ENCODE data around the gene LCP2.

Gene LCP2

GRCh38 chr5:170206958-170207357 is 90.6 kb downstream of the LCP2 start:
- no peak for ATAC-seq (ENCODE audit: insufficient read depth, low read depth)
- TF ChIP-seq EZH2 (IDR thresholded peaks at IDR 0.05; ENCODE audit: borderline replicate concordance, low read depth, low read length, severe bottlenecking) = no peak
- H3K27ac ChIP-seq (ENCODE audit: low read length) = no peak overlapping the region

GRCh38 chr5:170206216-170206615 is 91.4 kb downstream of the LCP2 start:
- TF ChIP-seq EZH2 (IDR thresholded peaks at IDR 0.05; ENCODE audit: borderline replicate concordance, low read depth, low read length, severe bottlenecking) = no peak
- Histone ChIP-seq H3K79me2 (ENCODE audit: insufficient read depth, low read length) (no peaks in the 10 kb centered on the region), H3K9me3 (ENCODE audit: insufficient read depth, low read length, severe bottlenecking) (no peaks in the 10 kb centered on the region), H3K9ac (ENCODE audit: low read depth, low read length) (no peak overlapping the region), H2AFZ (ENCODE audit: low read depth, low read length) (no peak overlapping the region), H3K4me2 (ENCODE audit: insufficient read depth, low read length) (no peak overlapping the region), H4K20me1 (ENCODE audit: insufficient read depth, low read length) (no peaks in the 10 kb centered on the region), H3K36me3 (ENCODE audit: insufficient read depth, low read length) (no peaks in the 10 kb centered on the region), H3K4me3 (ENCODE audit: low read depth in 1 of 2, low read length in 2 of 2) (no peak overlapping the region), H3K27ac (ENCODE audit: low read length) (no peak overlapping the region), H3K27me3 (ENCODE audit: insufficient read depth, low read length, poor library complexity) (no peaks in the 10 kb centered on the region), H3K4me1 (ENCODE audit: insufficient read depth, low read length) (no peaks in the 10 kb centered on the region)
- ATAC-seq (ENCODE audit: insufficient read depth, low read depth) = no peak
- no peak for DNase-seq

More at GRCh38 chr5:170206958-170207357, 90.6 kb downstream of the LCP2 start:
- Histone ChIP-seq H3K36me3 (ENCODE audit: insufficient read depth, low read length) (no peaks in the 10 kb centered on the region), H3K4me3 (ENCODE audit: low read depth in 1 of 2, low read length in 2 of 2) (no peak overlapping the region), H3K4me2 (ENCODE audit: insufficient read depth, low read length) (no peak overlapping the region), H3K9ac (ENCODE audit: low read depth, low read length) (no peak overlapping the region), H3K9me3 (ENCODE audit: insufficient read depth, low read length, severe bottlenecking) (no peaks in the 10 kb centered on the region), H2AFZ (ENCODE audit: low read depth, low read length) (no peak overlapping the region), H4K20me1 (ENCODE audit: insufficient read depth, low read length) (no peaks in the 10 kb centered on the region), H3K79me2 (ENCODE audit: insufficient read depth, low read length) (no peaks in the 10 kb centered on the region), H3K27me3 (ENCODE audit: insufficient read depth, low read length, poor library complexity) (no peaks in the 10 kb centered on the region), H3K4me1 (ENCODE audit: insufficient read depth, low read length) (no peaks in the 10 kb centered on the region)
- no peak for DNase-seq

DNA sequence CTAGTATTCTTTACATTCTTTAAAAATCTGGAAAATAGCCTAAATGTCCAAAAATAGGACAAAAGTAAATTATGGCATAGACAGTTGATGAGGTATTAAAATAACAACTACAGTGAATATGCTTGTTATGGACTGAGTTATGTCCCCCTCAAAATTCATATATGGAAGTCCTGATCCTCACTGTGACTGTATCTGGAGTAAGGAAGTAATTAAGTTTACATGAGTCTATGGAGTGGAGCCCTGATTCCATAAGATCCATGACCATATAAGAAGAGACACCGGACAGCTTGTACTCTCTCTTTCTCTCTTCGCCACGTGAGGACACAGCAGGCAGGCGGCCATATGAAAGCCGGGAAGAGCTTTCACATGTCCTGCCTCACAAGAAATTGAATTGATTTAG is 93.4 kb downstream of the LCP2 start:
- H3K27me3 ChIP-seq (ENCODE audit: insufficient read depth, low read length, poor library complexity) = no peaks in the 10 kb centered on the region
- no peaks in the 10 kb centered on the region for H3K36me3 ChIP-seq (ENCODE audit: insufficient read depth, low read length)
- no peak for TF ChIP-seq CTCF (IDR thresholded peaks at IDR 0.05; ENCODE audit: borderline replicate concordance, extremely low read depth, low read length, poor library complexity, severe bottlenecking)
- TF ChIP-seq EZH2 (IDR thresholded peaks at IDR 0.05; ENCODE audit: borderline replicate concordance, low read depth, low read length, severe bottlenecking) = no peak
- no peak overlapping the region for H3K9ac ChIP-seq (ENCODE audit: low read depth, low read length)
- H3K9me3 ChIP-seq (ENCODE audit: insufficient read depth, low read length, severe bottlenecking) = no peaks in the 10 kb centered on the region
- DNase-seq (no peak), ATAC-seq (ENCODE audit: insufficient read depth, low read depth) (no peak)
- no peaks in the 10 kb centered on the region for H3K79me2 ChIP-seq (ENCODE audit: insufficient read depth, low read length)
- H3K4me2 ChIP-seq (ENCODE audit: insufficient read depth, low read length) = no peak overlapping the region
- no peak overlapping the region for H3K27ac ChIP-seq (ENCODE audit: low read length)
- no peak overlapping the region for H2AFZ ChIP-seq (ENCODE audit: low read depth, low read length)
- H4K20me1 ChIP-seq (ENCODE audit: insufficient read depth, low read length) = no peaks in the 10 kb centered on the region
- no peaks in the 10 kb centered on the region for H3K4me1 ChIP-seq (ENCODE audit: insufficient read depth, low read length)
- H3K4me3 ChIP-seq (ENCODE audit: low read depth in 1 of 2, low read length in 2 of 2) = no peak overlapping the region

GRCh38 chr5:170202117-170202516 is 95.5 kb downstream of the LCP2 start:
- Histone ChIP-seq H3K27ac (ENCODE audit: low read length) (no peak overlapping the region), H2AFZ (ENCODE audit: low read depth, low read length) (no peak overlapping the region), H4K20me1 (ENCODE audit: insufficient read depth, low read length) (no peaks in the 10 kb centered on the region), H3K4me3 (ENCODE audit: low read depth in 1 of 2, low read length in 2 of 2) (no peak overlapping the region), H3K79me2 (ENCODE audit: insufficient read depth, low read length) (no peaks in the 10 kb centered on the region), H3K4me2 (ENCODE audit: insufficient read depth, low read length) (no peak overlapping the region), H3K27me3 (ENCODE audit: insufficient read depth, low read length, poor library complexity) (no peaks in the 10 kb centered on the region), H3K9me3 (ENCODE audit: insufficient read depth, low read length, severe bottlenecking) (no peaks in the 10 kb centered on the region), H3K36me3 (ENCODE audit: insufficient read depth, low read length) (no peaks in the 10 kb centered on the region), H3K4me1 (ENCODE audit: insufficient read depth, low read length) (no peaks in the 10 kb centered on the region), H3K9ac (ENCODE audit: low read depth, low read length) (no peak overlapping the region)
- TF ChIP-seq EZH2 (IDR thresholded peaks at IDR 0.05; ENCODE audit: borderline replicate concordance, low read depth, low read length, severe bottlenecking) = no peak
- no peak for TF ChIP-seq CTCF (IDR thresholded peaks at IDR 0.05; ENCODE audit: borderline replicate concordance, extremely low read depth, low read length, poor library complexity, severe bottlenecking)
- DNase-seq (no peak), ATAC-seq (ENCODE audit: insufficient read depth, low read depth) (no peak)

Measured in DND-41 (cell line).